Astrocyte of the cerebellum (primary cell): ENCODE data around the gene OR51D1.

Source experiments
- DNase-seq: peaks from one replicate; pipeline ENCODE4 v3.0.0-alpha.2; 2011; ENCODE audit warnings: low read depth
- H3K4me3 ChIP-seq: 2 replicates; pipeline ENCODE4 v1.5.1; 2011; ENCODE audit warnings: mild to moderate bottlenecking, low read depth, low read length, moderate library complexity
- in situ Hi-C: cut with HindIII; loops from 2 replicates; pipeline ENCODE4 v1.10.0; 2017; ENCODE audit warnings: low sequenced_read_pairs
- TF ChIP-seq, protein P1 (sequence below): IDR thresholded peaks from 2 replicates; pipeline ENCODE4 v1.5.1; 2012; ENCODE audit warnings: low read length, low read depth, moderate library complexity, mild to moderate bottlenecking; ENCODE audit errors: missing control alignments

Gene OR51D1

DNA sequence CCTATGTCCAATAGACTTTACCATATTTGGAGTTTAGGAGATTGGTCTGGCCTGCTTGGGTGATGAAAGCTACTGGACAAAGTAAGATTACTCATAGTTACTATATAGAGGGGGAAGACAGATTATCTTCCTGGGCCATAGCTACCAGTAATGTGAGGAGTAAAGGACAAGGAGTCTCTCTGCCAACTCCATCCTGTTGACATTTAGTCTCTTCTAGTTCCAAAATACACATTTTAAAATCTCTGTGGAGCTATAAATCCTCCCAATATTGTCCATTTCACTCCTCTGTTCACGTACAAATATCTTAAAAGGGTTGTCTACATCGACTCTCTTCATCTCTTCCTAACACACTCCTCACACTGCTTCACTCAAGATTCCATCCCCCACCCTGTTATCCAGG lies 1.1 kb upstream of the OR51D1 start:
- TF ChIP-seq, protein P1, sequence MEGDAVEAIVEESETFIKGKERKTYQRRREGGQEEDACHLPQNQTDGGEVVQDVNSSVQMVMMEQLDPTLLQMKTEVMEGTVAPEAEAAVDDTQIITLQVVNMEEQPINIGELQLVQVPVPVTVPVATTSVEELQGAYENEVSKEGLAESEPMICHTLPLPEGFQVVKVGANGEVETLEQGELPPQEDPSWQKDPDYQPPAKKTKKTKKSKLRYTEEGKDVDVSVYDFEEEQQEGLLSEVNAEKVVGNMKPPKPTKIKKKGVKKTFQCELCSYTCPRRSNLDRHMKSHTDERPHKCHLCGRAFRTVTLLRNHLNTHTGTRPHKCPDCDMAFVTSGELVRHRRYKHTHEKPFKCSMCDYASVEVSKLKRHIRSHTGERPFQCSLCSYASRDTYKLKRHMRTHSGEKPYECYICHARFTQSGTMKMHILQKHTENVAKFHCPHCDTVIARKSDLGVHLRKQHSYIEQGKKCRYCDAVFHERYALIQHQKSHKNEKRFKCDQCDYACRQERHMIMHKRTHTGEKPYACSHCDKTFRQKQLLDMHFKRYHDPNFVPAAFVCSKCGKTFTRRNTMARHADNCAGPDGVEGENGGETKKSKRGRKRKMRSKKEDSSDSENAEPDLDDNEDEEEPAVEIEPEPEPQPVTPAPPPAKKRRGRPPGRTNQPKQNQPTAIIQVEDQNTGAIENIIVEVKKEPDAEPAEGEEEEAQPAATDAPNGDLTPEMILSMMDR: no peak
- DNase-seq: no peak
- in situ Hi-C loops: no loop called here
- no peak overlapping the region for H3K4me3 ChIP-seq

DNA sequence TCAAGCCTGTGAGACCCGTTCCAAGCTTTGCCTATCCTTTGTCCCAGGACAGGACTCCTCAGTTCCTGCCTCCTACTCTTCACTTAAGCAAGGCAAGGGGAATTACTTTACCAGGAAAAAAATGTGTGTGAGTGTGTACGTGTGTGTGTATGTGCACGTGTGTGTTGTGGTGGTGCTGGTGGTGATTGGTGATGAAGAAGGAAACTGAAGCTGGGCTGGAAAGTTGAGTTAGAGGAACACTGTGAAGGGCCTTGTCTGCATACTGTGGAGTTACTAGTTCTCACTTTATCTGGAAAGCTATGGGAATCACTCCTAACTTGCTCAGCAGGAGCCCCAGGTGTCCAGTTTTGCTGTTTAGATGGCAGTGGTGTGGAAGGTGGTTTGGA lies 378 bp downstream of the OR51D1 start:
- H3K4me3 ChIP-seq: no peak overlapping the region
- no peak for DNase-seq
- in situ Hi-C loops: no loop called here
- TF ChIP-seq, protein P1: no peak

DNA sequence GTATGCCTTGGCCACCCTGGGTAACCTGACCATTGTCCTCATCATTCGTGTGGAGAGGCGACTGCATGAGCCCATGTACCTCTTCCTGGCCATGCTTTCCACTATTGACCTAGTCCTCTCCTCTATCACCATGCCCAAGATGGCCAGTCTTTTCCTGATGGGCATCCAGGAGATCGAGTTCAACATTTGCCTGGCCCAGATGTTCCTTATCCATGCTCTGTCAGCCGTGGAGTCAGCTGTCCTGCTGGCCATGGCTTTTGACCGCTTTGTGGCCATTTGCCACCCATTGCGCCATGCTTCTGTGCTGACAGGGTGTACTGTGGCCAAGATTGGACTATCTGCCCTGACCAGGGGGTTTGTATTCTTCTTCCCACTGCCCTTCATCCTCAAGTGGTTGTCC lies 2.7 kb downstream of the OR51D1 start:
- TF ChIP-seq, protein P1: no peak
- in situ Hi-C loops: no loop called here
- no peak for DNase-seq
- no peak overlapping the region for H3K4me3 ChIP-seq

DNA sequence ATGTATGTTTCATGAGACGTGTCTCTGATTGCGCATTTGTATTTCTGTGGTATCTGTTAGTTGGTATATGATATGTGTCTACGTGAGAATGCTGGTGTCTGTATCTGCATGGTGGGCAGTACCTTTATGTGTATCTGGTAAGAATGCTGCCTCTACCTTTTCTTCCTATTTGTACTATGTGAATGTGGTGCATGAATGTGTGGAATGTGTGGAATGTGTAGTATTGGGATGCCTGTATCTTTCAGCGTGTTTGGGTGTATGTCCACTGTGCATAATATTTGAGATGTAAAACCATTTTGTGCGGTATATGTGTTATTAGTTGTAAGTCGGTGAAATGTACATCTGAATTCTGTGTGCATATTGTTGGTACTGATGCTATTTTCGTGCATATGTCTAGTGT lies 4.2 kb downstream of the OR51D1 start:
- in situ Hi-C loops: no loop called here
- H3K4me3 ChIP-seq: no peak overlapping the region
- DNase-seq: no peak
- TF ChIP-seq, protein P1: no peak

DNA sequence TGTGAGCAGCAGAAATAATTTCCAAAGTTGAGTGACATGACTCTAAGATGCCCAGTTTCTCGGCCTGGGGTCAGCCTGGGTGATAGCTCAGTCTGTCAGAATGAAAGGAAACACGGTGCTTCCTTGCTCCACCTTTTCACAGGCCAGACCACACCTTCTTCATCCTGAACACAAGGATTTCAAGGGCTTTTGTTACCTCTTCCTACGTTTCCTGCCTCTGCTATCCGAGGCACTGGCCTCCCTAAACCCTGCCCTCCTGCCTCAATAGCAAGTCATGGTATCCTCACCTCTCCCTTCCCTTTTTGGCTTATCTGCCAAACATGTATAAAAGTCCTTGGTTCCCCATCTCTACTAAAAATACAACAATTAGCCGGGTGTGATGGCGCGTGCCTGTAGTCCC lies 4.8 kb downstream of the OR51D1 start:
- in situ Hi-C loops: no loop called here
- TF ChIP-seq, protein P1: no peak
- no peak overlapping the region for H3K4me3 ChIP-seq

DNA sequence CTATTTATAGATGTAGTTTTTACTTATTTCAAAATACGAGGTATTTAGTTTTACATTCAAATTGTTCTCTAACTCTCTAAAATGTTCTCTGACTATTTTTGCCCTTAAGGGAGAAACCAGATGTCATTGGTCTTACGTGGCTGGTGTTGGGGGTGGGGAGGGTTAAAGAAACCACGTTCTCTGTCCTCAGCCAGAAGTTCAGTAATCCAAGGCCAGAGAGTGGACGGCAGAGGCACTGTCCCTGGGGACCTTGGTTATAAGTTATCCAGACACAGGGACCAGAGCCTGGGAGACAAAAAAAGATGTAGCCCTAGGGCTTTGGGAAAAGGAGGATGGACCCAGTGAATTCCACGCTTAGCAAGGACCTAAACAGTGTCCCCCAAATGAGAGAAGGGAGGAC lies 5.8 kb downstream of the OR51D1 start:
- in situ Hi-C loops: no loop called here
- no peak overlapping the region for H3K4me3 ChIP-seq
- TF ChIP-seq, protein P1: no peak
- DNase-seq: no peak

More for the DNA sequence above, 4.8 kb downstream of the OR51D1 start:
- DNase-seq: no peak

DNA sequence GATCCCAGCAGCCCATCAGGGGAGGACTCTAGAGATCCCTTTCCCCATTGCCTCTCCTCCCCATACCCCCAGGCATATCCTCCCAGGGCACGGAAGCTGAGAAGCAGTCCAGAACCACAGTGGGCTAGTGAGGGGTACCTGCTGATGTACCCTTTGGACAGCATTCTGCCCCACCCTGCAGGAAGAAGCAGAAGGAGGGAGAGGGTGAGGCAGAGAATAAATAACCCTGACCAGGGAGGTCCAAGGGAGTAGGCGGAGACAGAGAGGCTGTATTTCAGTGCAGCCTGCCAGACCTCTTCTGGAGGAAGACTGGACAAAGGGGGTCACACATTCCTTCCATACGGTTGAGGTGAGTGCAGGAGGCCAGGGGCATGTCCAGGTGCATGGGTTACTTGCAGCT lies 6.4 kb downstream of the OR51D1 start, which contains the start of gene OR51E1:
Gene OR51E1 (plus strand): TSS at position 301 of the 400 bp plus-strand sequence. CDS start 8,545 bp downstream, outside the sequence.
- TF ChIP-seq, protein P1: no peak
- H3K4me3 ChIP-seq: no peak within 1 kb of the TSS
- no peak for DNase-seq
- in situ Hi-C loops: no loop called here
